ENCODE data around the gene AAK1. TPM values are rescaled to one million over a fixed set of nuclear protein-coding genes. Genes with fewer than 3 reads are reported as not detected.
A peak's percentile ranks its signal among the peaks of the same experiment; 100 is the strongest.
"Not testable (repeated sequence)": the region's sequence is repeated elsewhere in the genome, so short reads cannot be mapped to it uniquely, and the experiment has no call there.

AAK1 gene
- total RNA-seq, 2 experiments from 2014 or later, result 95.2 to 99.3 TPM

- H3K4me3 Mint-ChIP-seq, H3K27me3 Mint-ChIP-seq, DNase-seq, POLR2A ChIA-PET, H3K9me3 Mint-ChIP-seq, H3K36me3 Mint-ChIP-seq: not testable (repeated sequence)
- peaks cover 15% of the 10 kb centered on the region for H3K4me1 Mint-ChIP-seq (ENCODE audit: low read depth)
- CTCF ChIA-PET, result interaction anchor here (6.5 kb wide), 1 partner anchor 57 kb away, joined by 39 read pairs; no protein-coding TSS in a partner anchor
- intact Hi-C loops (cut with micrococcal nuclease), result loop anchor here (10.0 kb wide), 1 partner anchor 272 kb away; the partner anchor contains the start of gene SNRNP27
- peak overlapping the region; percentile 31 for H3K27ac Mint-ChIP-seq
Measured at GRCh38 chr2:69622805-69623204, 20.7 kb downstream of the AAK1 start.

DNA sequence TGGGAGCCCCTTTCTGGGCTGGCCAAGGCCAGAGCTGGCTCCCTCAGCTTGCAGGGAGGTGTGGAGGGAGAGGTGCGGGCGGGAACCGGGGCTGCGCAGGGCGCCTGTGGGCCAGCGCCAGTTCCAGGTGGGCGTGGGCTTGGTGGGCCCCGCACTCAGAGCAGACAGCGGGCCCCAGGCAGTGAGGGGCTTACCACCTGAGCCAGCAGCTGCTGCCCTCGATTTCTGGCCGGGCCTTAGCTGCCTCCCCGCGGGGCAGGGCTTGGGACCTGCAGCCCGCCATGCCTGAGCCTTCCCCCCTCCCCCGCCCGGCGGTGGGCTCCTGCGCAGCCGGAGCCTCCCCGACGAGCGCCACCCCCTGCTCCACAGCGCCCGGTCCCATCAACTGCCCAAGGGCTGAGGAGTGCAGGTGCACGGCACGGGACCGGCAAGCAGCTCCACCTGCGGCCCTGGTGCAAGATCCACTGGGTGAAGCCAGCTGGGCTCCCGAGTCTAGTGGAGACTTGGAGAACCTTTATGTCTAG, 21.5 kb downstream of the AAK1 start:
- H3K9me3 Mint-ChIP-seq, H3K4me3 Mint-ChIP-seq, DNase-seq, POLR2A ChIA-PET, H3K36me3 Mint-ChIP-seq, H3K27ac Mint-ChIP-seq, H3K27me3 Mint-ChIP-seq: not testable (repeated sequence)
- intact Hi-C loops (cut with micrococcal nuclease), result loop anchor here (10.0 kb wide), 1 partner anchor 273 kb away; the partner anchor contains the start of gene SNRNP27
- H3K4me1 Mint-ChIP-seq (ENCODE audit: low read depth), result peaks cover 15% of the 10 kb centered on the region
- CTCF ChIA-PET, result interaction anchor here (1.9 to 6.5 kb wide), 2 partner anchors 57 to 103 kb away, joined by 6 to 39 read pairs; no protein-coding TSS in a partner anchor

DNA sequence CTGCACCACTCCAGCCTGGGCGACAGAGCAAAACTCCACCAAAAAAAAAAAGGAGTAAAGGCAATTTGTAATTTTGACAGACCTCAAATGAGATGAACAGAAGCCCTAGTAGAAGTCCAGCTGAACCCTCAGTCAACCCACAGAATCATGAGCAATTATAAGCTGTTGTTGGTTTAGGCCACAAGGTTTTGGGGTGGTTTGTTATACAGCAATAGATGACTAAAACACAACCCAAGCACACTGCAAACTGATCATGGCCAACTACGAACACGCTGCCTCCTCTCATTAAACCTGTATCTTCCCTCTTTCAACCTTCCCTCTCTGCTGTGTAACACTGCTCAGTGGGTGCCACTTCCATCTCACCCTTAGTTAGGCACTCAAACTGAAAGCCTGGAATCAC, 22.1 kb downstream of the AAK1 start:
- ChIA-PET CTCF (interaction anchor here (1.9 to 6.5 kb wide), 2 partner anchors 56 to 103 kb away, joined by 6 to 39 read pairs; no protein-coding TSS in a partner anchor), POLR2A (no interaction called here)
- H3K4me3 Mint-ChIP-seq, result no peak overlapping the region
- H3K4me1 Mint-ChIP-seq (ENCODE audit: low read depth), result peaks cover 15% of the 10 kb centered on the region
- intact Hi-C loops (cut with micrococcal nuclease), result loop anchor here (10.0 kb wide), 1 partner anchor 273 kb away; the partner anchor contains the start of gene SNRNP27
- no peaks in the 10 kb centered on the region for H3K9me3 Mint-ChIP-seq
- no peak for DNase-seq
- H3K27me3 Mint-ChIP-seq, result no peaks in the 10 kb centered on the region
- peak overlapping the region; percentile 34 for H3K27ac Mint-ChIP-seq
- peaks cover 4% of the 10 kb centered on the region for H3K36me3 Mint-ChIP-seq

DNA sequence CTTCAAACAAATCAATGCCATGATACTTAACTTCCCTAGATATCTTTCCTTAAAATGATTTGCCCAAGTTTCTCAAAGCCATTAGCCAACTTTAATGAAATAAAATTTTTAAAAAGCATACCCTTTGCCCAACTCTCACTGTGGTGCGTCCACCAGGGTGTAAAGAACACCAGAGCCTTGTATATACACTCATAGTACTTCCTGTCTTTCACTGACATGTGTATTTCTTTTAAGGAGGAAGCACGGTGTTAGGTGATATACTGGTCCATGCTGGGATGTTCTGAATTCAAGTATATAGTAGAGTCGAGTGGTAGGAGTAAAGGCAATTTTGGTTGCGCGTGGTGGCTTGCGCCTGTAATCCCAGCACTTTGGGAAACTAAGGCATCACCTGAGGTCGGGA, 22.7 kb downstream of the AAK1 start:
- no peaks in the 10 kb centered on the region for H3K27me3 Mint-ChIP-seq
- no peaks in the 10 kb centered on the region for H3K9me3 Mint-ChIP-seq
- H3K27ac Mint-ChIP-seq, result no peak overlapping the region
- H3K4me3 Mint-ChIP-seq, result no peak overlapping the region
- no peak for DNase-seq
- intact Hi-C loops (cut with micrococcal nuclease), result loop anchor here (10.0 kb wide), 1 partner anchor 274 kb away; the partner anchor contains the start of gene SNRNP27
- ChIA-PET CTCF (interaction anchor here (1.9 to 6.5 kb wide), 2 partner anchors 55 to 104 kb away, joined by 6 to 39 read pairs; no protein-coding TSS in a partner anchor), POLR2A (no interaction called here)
- H3K4me1 Mint-ChIP-seq (ENCODE audit: low read depth), result peaks cover 18% of the 10 kb centered on the region
- H3K36me3 Mint-ChIP-seq, result peaks cover 4% of the 10 kb centered on the region

DNA sequence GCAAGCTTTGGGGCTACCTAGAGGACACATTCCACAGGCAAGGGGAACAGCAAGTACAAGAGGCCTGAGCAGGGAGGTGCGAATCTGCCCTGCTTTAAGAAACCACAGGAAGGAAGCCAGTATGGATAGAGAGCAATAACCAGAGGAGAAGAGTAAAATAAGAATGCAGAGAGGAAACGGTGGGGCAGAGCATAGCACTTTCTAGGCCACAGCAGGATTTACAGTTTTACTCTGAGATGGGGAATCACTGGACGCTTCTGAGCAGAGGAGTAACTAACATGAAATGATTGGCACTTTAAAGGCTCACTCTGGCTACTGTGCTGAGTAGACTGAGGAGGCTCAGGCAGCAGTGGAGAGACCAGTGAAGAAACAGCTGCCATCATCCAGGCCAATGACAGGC, 23.8 kb downstream of the AAK1 start:
- intact Hi-C loops (cut with micrococcal nuclease), result loop anchor here (1.0 to 10.0 kb wide), 3 partner anchors 9 to 275 kb away; partner anchors contain the start of gene SNRNP27
- Mint-ChIP-seq H3K27me3 (no peaks in the 10 kb centered on the region), H3K4me1 (ENCODE audit: low read depth) (peaks cover 29% of the 10 kb centered on the region), H3K36me3 (peaks cover 13% of the 10 kb centered on the region), H3K4me3 (no peak overlapping the region), H3K9me3 (no peaks in the 10 kb centered on the region), H3K27ac (no peak overlapping the region)
- ChIA-PET POLR2A (interaction anchor here (1.2 to 1.6 kb wide), 3 partner anchors 9 to 24 kb away, joined by 4 to 5 read pairs (median 5); partner anchors contain the start of gene AAK1), CTCF (interaction anchor here (6.5 kb wide), 1 partner anchor 54 kb away, joined by 39 read pairs; no protein-coding TSS in a partner anchor)
- peak; percentile 61 for DNase-seq

GRCh38 chr2:69618362-69618761, 25.2 kb downstream of the AAK1 start:
- peaks cover 9% of the 10 kb centered on the region for H3K9me3 Mint-ChIP-seq
- no peak for DNase-seq
- H3K4me3 Mint-ChIP-seq, result no peak overlapping the region
- H3K27ac Mint-ChIP-seq, result no peak overlapping the region
- ChIA-PET CTCF (interaction anchor here (0.8 to 6.5 kb wide), 3 partner anchors 53 to 189 kb away, joined by 3 to 39 read pairs (median 4); no protein-coding TSS in a partner anchor), POLR2A (interaction anchor here (1.6 kb wide), 1 partner anchor 18 kb away, joined by 4 read pairs; no protein-coding TSS in a partner anchor)
- intact Hi-C loops (cut with micrococcal nuclease), result no loop called here
- H3K4me1 Mint-ChIP-seq (ENCODE audit: low read depth), result peaks cover 35% of the 10 kb centered on the region
- peaks cover 24% of the 10 kb centered on the region for H3K36me3 Mint-ChIP-seq
- H3K27me3 Mint-ChIP-seq, result no peaks in the 10 kb centered on the region

DNA sequence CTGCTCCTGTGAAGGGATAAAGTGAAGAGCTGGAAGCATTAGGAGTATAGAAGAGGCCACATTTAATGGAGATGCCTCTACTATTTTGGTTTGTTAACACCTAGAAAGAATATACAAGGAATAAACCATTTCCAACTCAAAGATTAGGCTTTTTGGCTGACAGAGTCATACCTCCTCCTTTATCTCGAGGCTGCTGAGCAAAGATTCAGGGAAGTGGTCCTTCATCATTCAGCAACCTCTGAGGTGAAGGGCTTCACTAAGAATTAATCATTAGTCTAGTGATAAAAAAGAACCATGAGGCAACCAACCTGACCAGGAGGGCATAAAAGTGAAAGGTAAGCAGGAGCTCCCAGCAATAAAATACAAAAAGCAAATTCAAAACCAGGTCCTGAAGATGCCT, 25.8 kb downstream of the AAK1 start:
- H3K4me1 Mint-ChIP-seq (ENCODE audit: low read depth), result peaks cover 35% of the 10 kb centered on the region
- intact Hi-C loops (cut with micrococcal nuclease), result loop anchor here (2.0 kb wide), 1 partner anchor 17 kb away; no protein-coding TSS in a partner anchor
- DNase-seq, result no peak
- no peaks in the 10 kb centered on the region for H3K27me3 Mint-ChIP-seq
- CTCF ChIA-PET, result interaction anchor here (0.8 to 6.5 kb wide), 4 partner anchors 52 to 242 kb away, joined by 3 to 39 read pairs (median 4); no protein-coding TSS in a partner anchor
- no peak overlapping the region for H3K4me3 Mint-ChIP-seq
- H3K9me3 Mint-ChIP-seq, result peaks cover 12% of the 10 kb centered on the region
- peaks cover 25% of the 10 kb centered on the region for H3K36me3 Mint-ChIP-seq
- POLR2A ChIA-PET, result no interaction called here
- H3K27ac Mint-ChIP-seq, result no peak overlapping the region

DNA sequence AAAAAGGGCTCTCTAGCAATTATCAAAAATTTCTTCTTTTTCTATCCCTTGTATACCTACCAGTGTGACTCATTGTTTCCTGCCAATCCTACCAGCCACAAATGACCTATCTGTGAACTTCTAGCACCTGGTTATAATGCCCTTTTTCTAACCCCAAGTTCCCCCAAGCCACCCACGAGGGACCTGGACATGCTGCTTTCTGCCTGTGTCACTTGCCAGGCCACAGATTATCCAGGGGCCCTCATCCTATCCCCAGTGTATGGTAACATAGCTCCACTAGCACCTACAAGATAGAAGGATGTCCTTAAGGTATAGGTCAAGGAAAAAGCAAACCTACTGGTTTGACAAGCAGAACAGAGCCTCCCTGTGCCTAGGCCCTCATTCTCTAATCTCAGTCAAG, 26.8 kb downstream of the AAK1 start:
- H3K9me3 Mint-ChIP-seq, result peaks cover 12% of the 10 kb centered on the region
- intact Hi-C loops (cut with micrococcal nuclease), result loop anchor here (2.0 kb wide), 1 partner anchor 16 kb away; no protein-coding TSS in a partner anchor
- POLR2A ChIA-PET, result no interaction called here
- DNase-seq, result peak; percentile 67
- no peaks in the 10 kb centered on the region for H3K27me3 Mint-ChIP-seq
- peak overlapping the region; percentile 7 for H3K4me3 Mint-ChIP-seq
- CTCF ChIA-PET, result interaction anchor here (1.9 to 6.5 kb wide), 2 partner anchors 51 to 241 kb away, joined by 5 to 39 read pairs; no protein-coding TSS in a partner anchor
- H3K4me1 Mint-ChIP-seq (ENCODE audit: low read depth), result peaks cover 40% of the 10 kb centered on the region
- peak overlapping the region; percentile 38 for H3K27ac Mint-ChIP-seq
- H3K36me3 Mint-ChIP-seq, result peaks cover 31% of the 10 kb centered on the region

DNA sequence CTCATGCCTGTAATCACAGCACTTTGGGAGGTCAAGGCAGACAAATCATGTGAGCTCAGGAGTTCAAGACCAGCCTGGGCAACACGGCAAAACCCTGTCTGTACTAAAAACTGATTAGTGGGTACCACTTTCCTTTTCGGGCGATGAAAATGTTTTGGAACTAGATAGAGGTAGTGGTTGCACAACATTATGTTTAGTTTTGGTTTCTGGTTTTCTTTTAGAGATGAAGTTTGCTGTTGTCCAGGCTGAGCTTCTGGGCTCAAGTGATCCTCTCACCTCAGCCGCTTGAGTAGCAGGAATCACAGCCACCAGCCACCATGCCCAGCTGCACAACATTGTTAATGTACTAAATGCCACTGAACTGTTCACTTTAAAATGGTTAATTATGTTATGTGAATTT, 27.6 kb downstream of the AAK1 start:
- Mint-ChIP-seq H3K4me3 (no peak overlapping the region), H3K36me3 (peaks cover 37% of the 10 kb centered on the region), H3K27me3 (no peaks in the 10 kb centered on the region), H3K4me1 (ENCODE audit: low read depth) (peaks cover 48% of the 10 kb centered on the region), H3K27ac (no peak overlapping the region), H3K9me3 (peaks cover 12% of the 10 kb centered on the region)
- ChIA-PET CTCF (interaction anchor here (0.7 to 1.9 kb wide), 5 partner anchors 12 to 240 kb away, joined by 3 to 5 read pairs (median 3); no protein-coding TSS in a partner anchor), POLR2A (interaction anchor here (0.6 to 1.2 kb wide), 2 partner anchors 12 to 34 kb away, joined by 3 to 4 read pairs; no protein-coding TSS in a partner anchor)
- no peak for DNase-seq
- intact Hi-C loops (cut with micrococcal nuclease), result loop anchor here (2.0 kb wide), 1 partner anchor 15 kb away; no protein-coding TSS in a partner anchor

- H3K27ac Mint-ChIP-seq, result peak overlapping the region; percentile 25
- CTCF ChIA-PET, result interaction anchor here (0.7 to 1.2 kb wide), 4 partner anchors 11 to 50 kb away, joined by 3 read pairs; no protein-coding TSS in a partner anchor
- peaks cover 52% of the 10 kb centered on the region for H3K4me1 Mint-ChIP-seq (ENCODE audit: low read depth)
Measured at GRCh38 chr2:69615078-69615625, 28.4 kb downstream of the AAK1 start.

DNA sequence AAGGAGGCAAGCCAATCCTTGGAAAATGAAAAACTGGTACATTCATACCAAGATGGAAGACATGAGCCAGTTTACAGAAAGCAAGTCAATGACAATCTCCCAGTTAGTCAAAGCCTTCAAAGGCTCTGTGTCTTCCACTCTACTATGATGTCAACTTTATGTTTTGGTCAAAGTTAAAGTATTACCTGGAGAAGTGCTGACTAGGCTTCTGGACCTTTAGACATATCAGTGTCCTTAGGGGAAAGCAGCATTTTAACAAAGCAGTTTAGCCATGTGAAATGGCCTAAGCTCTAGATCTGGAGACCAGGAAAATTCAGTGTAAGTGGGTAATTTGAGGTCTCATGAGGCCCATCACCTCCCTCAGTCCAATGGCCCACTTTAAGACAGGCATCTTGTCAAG, 30.8 kb downstream of the AAK1 start:
- Mint-ChIP-seq H3K36me3 (peaks cover 44% of the 10 kb centered on the region), H3K9me3 (peaks cover 15% of the 10 kb centered on the region), H3K27ac (peak overlapping the region; percentile 39), H3K4me3 (no peak overlapping the region), H3K4me1 (ENCODE audit: low read depth) (peaks cover 65% of the 10 kb centered on the region), H3K27me3 (no peaks in the 10 kb centered on the region)
- no peak for DNase-seq
- intact Hi-C loops (cut with micrococcal nuclease), result no loop called here
- CTCF ChIA-PET, result interaction anchor here (1.8 kb wide), 2 partner anchors 8 to 204 kb away, joined by 5 read pairs; no protein-coding TSS in a partner anchor
- POLR2A ChIA-PET, result no interaction called here

More at GRCh38 chr2:69615078-69615625, 28.4 kb downstream of the AAK1 start:
- POLR2A ChIA-PET, result interaction anchor here (1.2 kb wide), 1 partner anchor 11 kb away, joined by 4 read pairs; no protein-coding TSS in a partner anchor
- intact Hi-C loops (cut with micrococcal nuclease), result no loop called here
- Mint-ChIP-seq H3K36me3 (peaks cover 41% of the 10 kb centered on the region), H3K4me3 (no peak overlapping the region), H3K27me3 (no peaks in the 10 kb centered on the region), H3K9me3 (peaks cover 14% of the 10 kb centered on the region)
- no peak for DNase-seq

- POLR2A ChIA-PET, result no interaction called here
- peaks cover 44% of the 10 kb centered on the region for H3K36me3 Mint-ChIP-seq
Measured at GRCh38 chr2:69612200-69612599, 31.3 kb downstream of the AAK1 start.

More at GRCh38 chr2:69612200-69612599, 31.3 kb downstream of the AAK1 start:
- H3K4me3 Mint-ChIP-seq, result no peak overlapping the region
- intact Hi-C loops (cut with micrococcal nuclease), result no loop called here
- CTCF ChIA-PET, result interaction anchor here (1.8 kb wide), 1 partner anchor 204 kb away, joined by 5 read pairs; no protein-coding TSS in a partner anchor
- H3K27ac Mint-ChIP-seq, result peak overlapping the region; percentile 39
- no peak for DNase-seq
- H3K4me1 Mint-ChIP-seq (ENCODE audit: low read depth), result peaks cover 70% of the 10 kb centered on the region
- H3K27me3 Mint-ChIP-seq, result no peaks in the 10 kb centered on the region
- peaks cover 15% of the 10 kb centered on the region for H3K9me3 Mint-ChIP-seq

Data from activated CD4-positive, alpha-beta memory T cell treated with anti-CD3 and anti-CD28 coated beads for 36 hours (primary cell).